Upper lobe of left lung (tissue), 6 donors: Measurements from ENCODE around the gene THTPA. TPM values are rescaled to one million over a fixed set of nuclear protein-coding genes. Genes with fewer than 3 reads are reported as not detected.

Experiments
- ATAC-seq, 2 donors: fragments of 200-7000 bp; cut with Tn5 transposase; one replicate each; pipeline ENCODE4 v1.9.1; 2022; ENCODE audit warnings: mild to moderate bottlenecking in 2 of 2, moderate library complexity in 2 of 2; ENCODE audit not compliant: low FRiP score in 2 of 2
- DNase-seq, 2 donors: peaks; one replicate each; pipeline ENCODE4 v3.0.0-alpha.2; 2019 to 2020
- H3K27ac ChIP-seq, 4 donors: fragments of 200-600 bp; sonication (generic); one replicate each; pipeline ENCODE4 v1.5.1; 2016 to 2019
- H3K27me3 ChIP-seq, 4 donors: fragments of 200-600 bp; sonication (generic); one replicate each; pipeline ENCODE4 v1.5.1; 2017 to 2019
- H3K36me3 ChIP-seq, 4 donors: fragments of 200-600 bp; sonication (generic); one replicate each; pipeline ENCODE4 v1.5.1; 2016 to 2019
- H3K4me1 ChIP-seq, 4 donors: fragments of 200-600 bp; sonication (generic); one replicate each; pipeline ENCODE4 v1.5.1; 2018 to 2019
- H3K4me3 ChIP-seq, 4 donors: fragments of 200-600 bp; sonication (generic); one replicate each; pipeline ENCODE4 v1.5.1; 2017 to 2019; ENCODE audit warnings: mild to moderate bottlenecking in 2 of 4, moderate library complexity in 1 of 4
- H3K9me3 ChIP-seq, 4 donors: fragments of 200-600 bp; sonication (generic); one replicate each; pipeline ENCODE4 v1.5.1; 2018 to 2019
- CTCF ChIP-seq, 6 experiments: fragments of 450-650 bp in 4 of 6; fragments of 200-600 bp in 2 of 6; sonication (generic) in 2 of 6; IDR thresholded peaks; one replicate each; pipeline ENCODE4 v1.5.1; 2016 to 2019; ENCODE audit warnings: antibody characterized with exemption in 6 of 6
- EP300 ChIP-seq, 4 donors: sonication (generic); formaldehyde crosslinking; IDR thresholded peaks; one replicate each; pipeline ENCODE4 v1.5.1; 2017; ENCODE audit warnings: antibody characterized with exemption in 4 of 4, control low read depth in 2 of 4
- POLR2A ChIP-seq, 4 donors: fragments of 450-650 bp; IDR thresholded peaks; one replicate each; pipeline ENCODE4 v1.5.1; 2016 to 2017; ENCODE audit warnings: antibody characterized with exemption in 4 of 4, mild to moderate bottlenecking in 2 of 4
- POLR2AphosphoS5 ChIP-seq, 2 donors: sonication (generic); formaldehyde crosslinking; IDR thresholded peaks; one replicate each; pipeline ENCODE4 v1.5.1; 2017; ENCODE audit warnings: antibody characterized with exemption in 2 of 2
- WGBS, 2 donors: methylation state at CpG; one replicate each; pipeline ENCODE4 v1.1.5; 2017 to 2018; 5-methylcytosine and 5-hydroxymethylcytosine counted together
- total RNA-seq, 6 donors: library from RNA; depleted of rRNA in 4 of 6; stranded (reverse); fragments of >200 nt in 4 of 6; gene quantifications; one replicate each; pipeline versions ENCODE4 v1.1.0 to v1.2.1, GENCODE V29; 2016 to 2021
- donor health status: DM: no; HTN: no; CAD: no; lungs with moderate emphysema.
- donor health status: DM: no; HTN: yes; CAD: no; lungs with severe emphysema.

Gene THTPA
- total RNA-seq, 6 donors from 2014 or later = 16.7 to 27.2 (median 20.4) TPM

- peak; percentile 2 to 21 for ATAC-seq
- Histone ChIP-seq H3K9me3 (no peaks in the 10 kb centered on the region), H3K27me3 (no peaks in the 10 kb centered on the region), H3K36me3 (peaks cover 0 to 28% (median 20%) of the 10 kb centered on the region in 4 donors), H3K4me1 (peaks cover 11 to 54% (median 20%) of the 10 kb centered on the region in 4 donors), H3K4me3 (peak overlapping the region; percentile 43 to 81 (median 69)), H3K27ac (peak overlapping the region; percentile 43 to 89 (median 72))
- peak in 1 of 2 donors; percentile 55 for DNase-seq
- 14 to 30% methylated on average over 4 to 5 of the region's 5 CpGs for WGBS, 2 donors
- TF ChIP-seq POLR2A (IDR thresholded peaks at IDR 0.05) = no peak
- no peak for TF ChIP-seq CTCF (IDR thresholded peaks at IDR 0.05)
- no peak for TF ChIP-seq POLR2AphosphoS5 (IDR thresholded peaks at IDR 0.05)
- TF ChIP-seq EP300 (IDR thresholded peaks at IDR 0.05) = no peak
These were observed 10.7 kb downstream of the THTPA start for GRCh38 chr14:23566778-23567185.

GRCh38 chr14:23567186-23568020, 11.3 kb downstream of the THTPA start, which contains the start of gene AP1G2:
TSS of gene AP1G2 (minus strand) at chr14:23567791. CDS start at chr14:23567314, 477 bp downstream.
- WGBS, 2 donors = 1 to 3% methylated on average over 48 to 51 of the region's 53 CpGs
- Histone ChIP-seq H3K27ac (peak within 1 kb of the TSS; percentile 43 to 89 (median 72)), H3K4me3 (peak within 1 kb of the TSS; percentile 43 to 81 (median 69)), H3K9me3 (no peaks in the 10 kb centered on the region), H3K27me3 (no peaks in the 10 kb centered on the region), H3K36me3 (peaks cover 0 to 23% (median 15%) of the 10 kb centered on the region in 4 donors), H3K4me1 (peaks cover 12 to 54% (median 20%) of the 10 kb centered on the region in 4 donors)
- DNase-seq (peak; percentile 95 to 96), ATAC-seq (peak; percentile 89 to 90)
- TF ChIP-seq POLR2A (IDR thresholded peaks at IDR 0.05) (peak in 2 of 4 donors; percentile 28 to 84), CTCF (IDR thresholded peaks at IDR 0.05) (no peak), POLR2AphosphoS5 (IDR thresholded peaks at IDR 0.05) (peak; percentile 66 to 79)

GRCh38 chr14:23568021-23568599, 12.0 kb downstream of the THTPA start:
- H3K9me3 ChIP-seq = no peaks in the 10 kb centered on the region
- peaks cover 0 to 21% (median 13%) of the 10 kb centered on the region in 4 donors for H3K36me3 ChIP-seq
- H3K27ac ChIP-seq = peak overlapping the region; percentile 43 to 89 (median 72)
- H3K27me3 ChIP-seq = no peaks in the 10 kb centered on the region
- H3K4me1 ChIP-seq = peaks cover 14 to 54% (median 23%) of the 10 kb centered on the region in 4 donors
- no peak for TF ChIP-seq EP300 (IDR thresholded peaks at IDR 0.05)
- no peak for DNase-seq
- 59 to 86% methylated on average over 2 of the region's 2 CpGs for WGBS, 2 donors
- no peak for ATAC-seq
- peak overlapping the region in 3 of 4 donors; percentile 68 to 81 (median 70) for H3K4me3 ChIP-seq

- Histone ChIP-seq H3K27me3 (no peaks in the 10 kb centered on the region), H3K4me3 (no peak overlapping the region), H3K9me3 (no peaks in the 10 kb centered on the region), H3K4me1 (peaks cover 16 to 57% (median 25%) of the 10 kb centered on the region in 4 donors), H3K27ac (peak overlapping the region in 2 of 4 donors; percentile 88 to 89), H3K36me3 (peaks cover 0 to 21% (median 10%) of the 10 kb centered on the region in 4 donors)
- DNase-seq = no peak
- WGBS, 2 donors = 60 to 63% methylated on average over 6 of the region's 6 CpGs
- TF ChIP-seq CTCF (IDR thresholded peaks at IDR 0.05) (peak in 1 of 6 experiments; percentile 15), POLR2A (IDR thresholded peaks at IDR 0.05) (no peak)
- no peak for ATAC-seq
These were observed 12.7 kb downstream of the THTPA start for GRCh38 chr14:23568600-23569331.
